Hepatocyte (in vitro differentiated cells): ENCODE data around the gene MYO1E. TPM values are rescaled to one million over a fixed set of nuclear protein-coding genes. Genes with fewer than 3 reads are reported as not detected.
A peak's percentile ranks its signal among the peaks of the same experiment; 100 is the strongest.

Experiments used
- DNase-seq: peaks from one replicate; pipeline ENCODE4 v3.0.0-alpha.2; 2016; ENCODE audit warnings: low spot score
- H2AFZ ChIP-seq: fragments of 200-600 bp; sonication (generic); 2 replicates; pipeline ENCODE4 v1.6.0; 2016; ENCODE audit warnings: antibody characterized with exemption, mild to moderate bottlenecking
- H3K27ac ChIP-seq: fragments of 200-600 bp; sonication (generic); 2 replicates; pipeline ENCODE4 v1.5.1; 2016; ENCODE audit warnings: mild to moderate bottlenecking
- H3K27me3 ChIP-seq: fragments of 200-600 bp; sonication (generic); 2 replicates; pipeline ENCODE4 v1.6.1; 2016
- H3K36me3 ChIP-seq: fragments of 200-600 bp; sonication (generic); replicated peaks from 2 replicates; pipeline ENCODE4 v1.5.1; 2016; ENCODE audit warnings: low read depth; ENCODE audit not compliant: insufficient read depth
- H3K4me1 ChIP-seq: fragments of 200-600 bp; sonication (generic); 2 replicates; pipeline ENCODE4 v1.5.1; 2016; ENCODE audit warnings: mild to moderate bottlenecking, moderate library complexity; ENCODE audit not compliant: insufficient read depth
- H3K4me2 ChIP-seq: fragments of 200-600 bp; sonication (generic); 2 replicates; pipeline ENCODE4 v1.6.0; 2016
- H3K4me3 ChIP-seq: fragments of 200-600 bp; sonication (generic); 2 replicates; pipeline ENCODE4 v1.5.1; 2016; ENCODE audit warnings: mild to moderate bottlenecking
- H3K79me2 ChIP-seq: fragments of 200-600 bp; sonication (generic); 2 replicates; pipeline ENCODE4 v1.6.0; 2017; ENCODE audit warnings: mild to moderate bottlenecking
- H3K9me2 ChIP-seq: fragments of 200-600 bp; sonication (generic); replicated peaks from 2 replicates; pipeline ENCODE4 v1.6.0; 2017; ENCODE audit warnings: mild to moderate bottlenecking; ENCODE audit not compliant: insufficient read depth
- H3K9me3 ChIP-seq: fragments of 200-600 bp; sonication (generic); 2 replicates; pipeline ENCODE4 v1.5.1; 2016; ENCODE audit warnings: low read depth, mild to moderate bottlenecking
- H4K20me1 ChIP-seq: fragments of 200-600 bp; sonication (generic); 2 replicates; pipeline ENCODE4 v1.6.0; 2016; ENCODE audit warnings: mild to moderate bottlenecking; ENCODE audit not compliant: insufficient read depth, poor library complexity, severe bottlenecking
- EZH2 ChIP-seq: fragments of 200-600 bp; sonication (generic); IDR thresholded peaks from 2 replicates; pipeline ENCODE4 v1.6.1; 2016; ENCODE audit warnings: antibody characterized with exemption, mild to moderate bottlenecking, borderline replicate concordance
- EZH2phosphoT487 ChIP-seq: fragments of 200-600 bp; sonication (generic); IDR thresholded peaks from one replicate; pipeline ENCODE4 v1.6.1; 2018; ENCODE audit warnings: antibody characterized with exemption, mild to moderate bottlenecking, low read depth, moderate library complexity; ENCODE audit not compliant: unreplicated experiment, severe bottlenecking
- WGBS: methylation state at CpG from one replicate; pipeline ENCODE4 v1.1.6; 2016; ENCODE audit warnings: low lambda C conversion rate; ENCODE audit errors: missing lambda C conversion rate; 5-methylcytosine and 5-hydroxymethylcytosine counted together
- polyA plus RNA-seq: library from polyadenylated mRNA; unstranded; fragments of >200 nt; fragmentation: Nextera tagmentation; extraction: Ambion mirVana; gene quantifications from 2 replicates; pipeline ENCODE4 v1.2.1, GENCODE V29; 2016
- total RNA-seq: library from RNA; depleted of rRNA; stranded (reverse); fragments of >200 nt; gene quantifications from 2 replicates; pipeline ENCODE4 v1.2.3, GENCODE V29; 2014
- TF ChIP-seq, protein P1 (sequence below): fragments of 200-600 bp; sonication (generic); IDR thresholded peaks from 2 replicates; pipeline ENCODE4 v1.5.1; 2016; ENCODE audit warnings: antibody characterized with exemption, mild to moderate bottlenecking; ENCODE audit not compliant: poor library complexity

Gene MYO1E
- total and polyA plus RNA-seq, 2 experiments from 2014 or later: 107 to 111 TPM

DNA sequence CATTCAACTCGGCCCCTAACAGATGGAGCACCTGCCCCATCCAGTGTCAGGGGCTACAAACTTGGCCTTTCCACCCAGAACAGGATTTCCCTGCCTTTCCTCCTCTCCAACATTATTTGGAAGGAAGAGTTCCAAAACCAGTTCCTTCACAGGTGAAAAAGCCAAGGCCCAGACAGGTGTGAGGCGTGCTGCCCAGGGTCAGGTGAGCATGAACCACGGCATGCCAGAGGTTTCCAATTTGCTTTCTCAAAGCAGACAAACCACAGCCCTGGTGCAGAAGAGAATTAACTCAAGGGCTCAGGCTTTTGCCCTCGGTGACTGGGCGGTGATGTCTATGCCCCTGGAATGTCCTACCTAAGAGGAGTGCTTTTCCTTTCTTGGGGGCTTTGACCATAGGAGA is 122.9 kb downstream of the MYO1E start:
- Histone ChIP-seq H3K36me3 (no peaks in the 10 kb centered on the region), H2AFZ (no peak overlapping the region), H3K4me3 (no peak overlapping the region), H4K20me1 (no peaks in the 10 kb centered on the region), H3K9me3 (no peaks in the 10 kb centered on the region), H3K79me2 (no peaks in the 10 kb centered on the region), H3K9me2 (no peaks in the 10 kb centered on the region), H3K27me3 (no peaks in the 10 kb centered on the region), H3K27ac (no peak overlapping the region), H3K4me1 (no peaks in the 10 kb centered on the region), H3K4me2 (no peak overlapping the region)
- TF ChIP-seq EZH2phosphoT487 (no peak), EZH2 (no peak)
- TF ChIP-seq, protein P1, sequence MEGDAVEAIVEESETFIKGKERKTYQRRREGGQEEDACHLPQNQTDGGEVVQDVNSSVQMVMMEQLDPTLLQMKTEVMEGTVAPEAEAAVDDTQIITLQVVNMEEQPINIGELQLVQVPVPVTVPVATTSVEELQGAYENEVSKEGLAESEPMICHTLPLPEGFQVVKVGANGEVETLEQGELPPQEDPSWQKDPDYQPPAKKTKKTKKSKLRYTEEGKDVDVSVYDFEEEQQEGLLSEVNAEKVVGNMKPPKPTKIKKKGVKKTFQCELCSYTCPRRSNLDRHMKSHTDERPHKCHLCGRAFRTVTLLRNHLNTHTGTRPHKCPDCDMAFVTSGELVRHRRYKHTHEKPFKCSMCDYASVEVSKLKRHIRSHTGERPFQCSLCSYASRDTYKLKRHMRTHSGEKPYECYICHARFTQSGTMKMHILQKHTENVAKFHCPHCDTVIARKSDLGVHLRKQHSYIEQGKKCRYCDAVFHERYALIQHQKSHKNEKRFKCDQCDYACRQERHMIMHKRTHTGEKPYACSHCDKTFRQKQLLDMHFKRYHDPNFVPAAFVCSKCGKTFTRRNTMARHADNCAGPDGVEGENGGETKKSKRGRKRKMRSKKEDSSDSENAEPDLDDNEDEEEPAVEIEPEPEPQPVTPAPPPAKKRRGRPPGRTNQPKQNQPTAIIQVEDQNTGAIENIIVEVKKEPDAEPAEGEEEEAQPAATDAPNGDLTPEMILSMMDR: no peak
- WGBS: 89% methylated on average over 5 of the region's 5 CpGs
- DNase-seq: no peak

DNA sequence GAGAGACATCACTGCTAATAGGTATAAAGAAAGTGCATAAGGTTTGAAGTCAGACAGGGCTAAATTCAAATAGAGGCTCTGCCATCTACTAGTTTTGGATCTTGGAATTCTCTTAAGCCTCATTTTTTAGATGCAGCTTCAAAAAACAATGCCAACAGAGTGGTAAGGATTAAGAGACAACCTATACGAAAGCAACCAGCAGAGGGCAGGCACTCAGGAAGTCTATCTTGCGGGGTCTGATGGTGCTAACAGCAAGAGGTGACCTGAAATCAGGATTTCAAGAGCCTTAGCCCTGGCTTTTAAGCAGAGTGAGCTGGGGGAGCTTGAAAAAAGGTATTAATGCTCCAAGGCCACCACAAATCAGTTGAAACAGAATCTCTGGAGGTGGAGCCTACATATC is 125.3 kb downstream of the MYO1E start:
- Histone ChIP-seq H2AFZ (no peak overlapping the region), H3K4me1 (no peaks in the 10 kb centered on the region), H3K9me3 (no peaks in the 10 kb centered on the region), H3K4me2 (no peak overlapping the region), H3K4me3 (no peak overlapping the region), H3K36me3 (no peaks in the 10 kb centered on the region), H3K79me2 (no peaks in the 10 kb centered on the region), H3K9me2 (no peaks in the 10 kb centered on the region), H4K20me1 (no peaks in the 10 kb centered on the region), H3K27ac (no peak overlapping the region), H3K27me3 (no peaks in the 10 kb centered on the region)
- peak; percentile 76 for DNase-seq
- WGBS: 9% methylated on average over 2 of the region's 2 CpGs
- no peak for TF ChIP-seq EZH2phosphoT487
- TF ChIP-seq, protein P1: peak; percentile 56
- TF ChIP-seq EZH2: no peak

DNA sequence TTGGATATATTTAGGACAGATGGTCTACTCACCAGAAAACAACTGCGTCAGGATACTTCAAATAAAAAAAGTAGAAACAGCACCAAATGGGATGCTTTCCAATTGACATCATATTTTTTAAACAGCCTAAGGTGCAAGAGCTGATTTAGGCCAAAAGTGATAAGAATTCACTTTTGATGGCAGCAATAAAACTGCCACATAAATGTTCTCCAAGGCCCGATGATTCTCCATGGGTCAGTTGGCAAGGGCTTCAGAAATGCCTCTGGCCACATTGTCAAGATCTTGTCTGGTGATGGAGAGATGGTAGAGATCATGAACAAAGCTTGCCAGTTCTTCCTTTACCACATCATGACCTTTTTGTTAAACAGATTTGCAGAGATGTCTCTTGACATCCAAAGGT is 127.1 kb downstream of the MYO1E start:
- no peak overlapping the region for H3K4me2 ChIP-seq
- no peaks in the 10 kb centered on the region for H3K9me2 ChIP-seq
- 70% methylated on average over 2 of the region's 2 CpGs for WGBS
- no peaks in the 10 kb centered on the region for H3K4me1 ChIP-seq
- no peak for DNase-seq
- H3K9me3 ChIP-seq: no peaks in the 10 kb centered on the region
- no peak overlapping the region for H3K4me3 ChIP-seq
- no peaks in the 10 kb centered on the region for H3K27me3 ChIP-seq
- TF ChIP-seq, protein P1: no peak
- TF ChIP-seq EZH2: no peak
- no peak for TF ChIP-seq EZH2phosphoT487
- H2AFZ ChIP-seq: no peak overlapping the region
- no peaks in the 10 kb centered on the region for H4K20me1 ChIP-seq
- no peaks in the 10 kb centered on the region for H3K36me3 ChIP-seq
- H3K79me2 ChIP-seq: no peaks in the 10 kb centered on the region
- no peak overlapping the region for H3K27ac ChIP-seq

DNA sequence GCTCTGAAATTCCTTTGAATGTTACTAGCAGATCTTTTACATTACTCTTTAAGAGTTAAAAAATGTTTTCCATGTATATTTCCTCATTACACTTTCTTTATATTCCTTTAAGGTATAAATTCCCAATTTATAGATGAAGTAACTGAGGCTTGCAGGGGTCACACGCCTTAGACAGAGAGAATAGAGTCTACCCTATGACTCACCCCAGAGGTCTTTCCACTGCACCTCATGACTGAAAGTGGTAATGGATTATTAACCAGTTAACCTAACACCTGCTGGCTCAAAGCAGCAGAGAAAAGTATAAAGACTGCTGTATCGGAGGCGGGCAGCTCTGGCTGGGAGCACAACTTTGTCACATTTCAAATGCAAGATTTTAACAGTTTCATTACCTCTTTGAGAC is 128.3 kb downstream of the MYO1E start:
- H3K9me2 ChIP-seq: no peaks in the 10 kb centered on the region
- H3K27ac ChIP-seq: peak overlapping the region; percentile 46
- H3K4me2 ChIP-seq: no peak overlapping the region
- no peak overlapping the region for H3K4me3 ChIP-seq
- no peaks in the 10 kb centered on the region for H3K36me3 ChIP-seq
- 88% methylated on average over 3 of the region's 3 CpGs for WGBS
- no peak for TF ChIP-seq EZH2
- TF ChIP-seq, protein P1: no peak
- no peak for TF ChIP-seq EZH2phosphoT487
- H3K9me3 ChIP-seq: no peaks in the 10 kb centered on the region
- H3K79me2 ChIP-seq: no peaks in the 10 kb centered on the region
- DNase-seq: peak; percentile 55
- H3K27me3 ChIP-seq: no peaks in the 10 kb centered on the region
- no peaks in the 10 kb centered on the region for H3K4me1 ChIP-seq
- H2AFZ ChIP-seq: no peak overlapping the region
- H4K20me1 ChIP-seq: no peaks in the 10 kb centered on the region
